HG03066 (cell line): ENCODE measurements around the gene ARFGEF2.
"Not testable (repeated sequence)": the region's sequence is repeated elsewhere in the genome, so short reads cannot be mapped to it uniquely, and the experiment has no call there.

Source experiments
- ATAC-seq: cut with Tn5 transposase; IDR thresholded peaks from one replicate; pipeline ENCODE4 v1.9.1; 2021; ENCODE audit warnings: low read depth; ENCODE audit not compliant: unreplicated experiment

ARFGEF2 gene

DNA sequence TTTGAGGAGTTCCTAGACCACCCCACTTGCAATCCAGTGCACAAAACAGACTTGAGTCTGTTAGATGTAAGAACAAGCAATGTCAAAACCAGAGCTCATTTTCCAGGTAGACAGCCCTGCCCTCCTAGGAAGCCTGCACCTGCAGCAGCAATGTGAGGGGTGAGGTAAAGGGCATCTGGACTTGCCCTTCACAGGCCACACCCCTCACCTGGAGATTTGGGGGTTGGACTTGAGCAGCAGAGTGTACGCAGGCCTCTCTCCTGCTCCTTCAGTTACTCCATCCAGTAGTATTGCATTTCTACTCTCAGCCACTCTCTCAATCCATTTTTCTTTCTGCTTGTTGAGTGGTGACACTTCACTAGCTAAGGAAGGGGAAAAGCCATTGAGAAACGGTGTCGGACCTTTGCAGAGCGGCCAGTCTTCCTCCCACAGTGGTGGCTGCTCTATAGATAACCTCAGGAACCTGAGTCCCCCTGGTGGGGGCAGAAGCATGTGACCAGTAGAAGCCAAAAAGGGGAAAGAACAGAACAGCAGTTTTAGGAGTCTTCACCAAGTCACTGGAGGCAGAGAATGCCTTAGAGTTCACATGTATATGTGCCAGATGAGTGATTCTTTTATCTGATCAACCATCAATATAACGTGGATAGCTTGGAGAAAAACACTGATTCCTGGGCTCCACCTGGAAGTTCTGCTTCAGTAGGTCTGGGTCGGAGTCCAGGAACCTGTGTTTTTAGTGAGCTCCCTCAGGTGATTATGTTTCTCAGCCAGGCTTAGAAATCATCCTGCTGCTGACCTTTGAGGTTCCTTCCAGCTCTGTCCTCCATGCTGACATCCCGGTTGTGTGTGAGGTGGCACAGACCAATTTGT is 28.0 kb downstream of the ARFGEF2 start:
- ATAC-seq, result no peak

- no peak for ATAC-seq
These were observed 29.5 kb downstream of the ARFGEF2 start for GRCh38 chr20:48951041-48951440.

DNA sequence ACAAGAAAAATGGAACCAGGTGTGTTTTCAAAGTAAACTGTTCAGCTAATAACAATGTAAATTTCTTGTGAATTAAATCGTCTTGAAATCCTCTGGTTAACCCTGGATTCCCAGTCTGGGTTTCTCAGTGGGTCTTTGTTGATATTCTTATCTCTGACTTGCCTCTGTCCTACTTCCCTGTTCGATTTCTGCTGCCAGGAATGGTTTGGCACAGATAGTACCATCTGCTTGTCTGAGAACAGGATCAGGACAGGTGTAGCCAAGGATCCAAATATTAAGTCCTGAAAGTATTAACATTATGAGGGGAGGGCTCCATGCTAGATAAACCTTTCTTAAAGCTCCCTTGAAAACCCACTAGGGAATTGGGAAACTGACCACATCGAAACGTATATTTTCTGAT is 30.1 kb downstream of the ARFGEF2 start:
- ATAC-seq, result no peak

DNA sequence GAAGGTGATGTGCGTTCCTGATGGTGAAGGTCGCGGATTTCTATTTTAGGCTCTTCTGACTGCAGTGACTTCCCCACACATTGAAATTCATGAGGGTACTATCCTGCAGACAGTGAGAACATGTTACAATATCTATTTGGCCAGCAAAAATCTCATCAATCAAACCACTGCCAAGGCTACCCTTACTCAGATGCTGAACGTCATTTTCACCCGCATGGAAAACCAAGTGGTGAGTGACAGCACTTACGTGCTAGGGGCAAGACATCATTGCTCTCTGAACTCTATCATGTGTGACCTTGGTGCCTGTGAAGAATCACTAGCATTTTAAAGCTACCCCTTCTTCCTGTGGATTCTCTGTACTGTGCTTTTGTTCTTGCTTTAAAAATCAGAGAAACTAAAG is 31.1 kb downstream of the ARFGEF2 start:
- no peak for ATAC-seq

- no peak for ATAC-seq
These were observed 32.1 kb downstream of the ARFGEF2 start for GRCh38 chr20:48953653-48954052.

GRCh38 chr20:48956052-48956451 is 34.5 kb downstream of the ARFGEF2 start:
- ATAC-seq, result no peak

- ATAC-seq, result no peak
These were observed 35.6 kb downstream of the ARFGEF2 start for GRCh38 chr20:48957053-48957481.

DNA sequence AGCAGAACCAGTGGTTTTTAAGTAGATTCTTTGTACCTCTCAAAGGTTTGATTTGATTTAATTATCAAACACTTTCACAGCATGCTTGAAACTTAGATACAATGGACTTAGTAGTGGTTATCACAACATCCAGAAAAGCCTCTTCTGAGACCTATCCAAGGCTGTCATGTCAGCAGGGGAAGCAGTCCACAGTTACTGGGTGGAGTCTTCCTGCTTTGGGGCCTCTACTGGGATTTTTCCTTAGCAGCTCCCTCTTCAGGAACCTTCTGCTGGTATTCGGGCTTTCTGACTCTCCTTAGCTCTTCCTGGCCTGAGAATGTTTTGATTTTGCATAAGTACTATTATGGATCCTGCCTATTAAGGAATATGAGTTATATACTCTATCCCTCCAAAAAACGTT is 36.0 kb downstream of the ARFGEF2 start:
- no peak for ATAC-seq

DNA sequence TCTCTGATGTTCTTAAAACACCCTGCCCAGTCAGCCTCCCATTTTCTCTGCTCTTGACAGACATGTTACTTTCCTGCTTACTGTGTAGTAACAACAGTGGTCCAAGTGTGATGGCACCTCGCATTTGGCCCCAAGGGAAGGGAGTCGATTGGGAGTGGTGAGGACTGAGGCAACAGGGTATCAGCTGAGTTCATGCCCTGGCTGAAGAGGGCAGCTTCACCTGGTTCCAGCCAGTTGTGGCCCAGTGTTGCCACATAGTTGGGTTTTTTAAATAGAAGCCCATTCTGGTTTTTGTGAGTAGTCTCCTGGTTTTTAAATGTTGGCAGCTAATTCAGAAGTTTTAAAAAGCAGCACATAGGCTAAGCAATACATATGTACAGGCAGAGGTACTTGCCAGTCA is 37.2 kb downstream of the ARFGEF2 start:
- ATAC-seq, result no peak

GRCh38 chr20:48959899-48960550 is 38.5 kb downstream of the ARFGEF2 start:
- ATAC-seq, result no peak

- no peak for ATAC-seq
These were observed 40.9 kb downstream of the ARFGEF2 start for GRCh38 chr20:48962421-48962820.

DNA sequence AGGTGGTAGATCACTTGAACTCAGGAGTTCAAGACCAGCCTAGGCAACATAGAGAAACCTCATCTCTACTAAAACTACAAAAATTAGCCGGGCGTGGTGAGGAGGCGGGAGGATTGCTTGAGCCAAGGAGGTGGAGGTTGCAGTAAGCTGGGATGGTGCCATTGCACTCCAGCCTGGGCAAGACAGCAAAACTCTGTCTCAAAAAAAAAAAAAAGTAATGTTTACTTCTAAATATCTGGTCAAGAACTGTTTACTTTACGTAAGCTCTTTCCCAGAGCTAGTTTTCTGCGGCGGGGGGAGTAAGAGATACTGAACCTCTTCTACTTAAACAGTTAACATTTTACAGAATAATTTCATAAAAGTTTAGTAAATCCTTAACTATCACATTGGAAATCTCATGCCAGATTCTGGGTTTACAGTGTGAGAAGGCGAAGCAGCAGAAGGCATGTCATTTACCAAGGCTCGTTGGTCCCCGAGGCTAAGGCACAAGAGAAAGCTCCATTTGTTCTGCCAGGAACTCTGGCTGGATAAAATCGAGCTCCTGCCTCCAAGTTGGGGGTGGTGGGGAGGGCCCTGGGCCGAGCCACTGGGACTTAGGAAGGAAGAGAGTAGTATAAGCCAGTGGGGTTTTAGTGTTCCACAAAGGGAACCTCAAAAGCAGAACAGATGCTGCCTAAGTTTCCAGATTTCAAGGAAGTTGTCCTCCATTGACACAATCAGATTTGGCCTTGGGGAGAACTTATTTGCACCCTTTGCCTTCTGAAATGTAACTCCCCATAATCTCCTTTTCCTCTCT is 41.7 kb downstream of the ARFGEF2 start:
- no peak for ATAC-seq

DNA sequence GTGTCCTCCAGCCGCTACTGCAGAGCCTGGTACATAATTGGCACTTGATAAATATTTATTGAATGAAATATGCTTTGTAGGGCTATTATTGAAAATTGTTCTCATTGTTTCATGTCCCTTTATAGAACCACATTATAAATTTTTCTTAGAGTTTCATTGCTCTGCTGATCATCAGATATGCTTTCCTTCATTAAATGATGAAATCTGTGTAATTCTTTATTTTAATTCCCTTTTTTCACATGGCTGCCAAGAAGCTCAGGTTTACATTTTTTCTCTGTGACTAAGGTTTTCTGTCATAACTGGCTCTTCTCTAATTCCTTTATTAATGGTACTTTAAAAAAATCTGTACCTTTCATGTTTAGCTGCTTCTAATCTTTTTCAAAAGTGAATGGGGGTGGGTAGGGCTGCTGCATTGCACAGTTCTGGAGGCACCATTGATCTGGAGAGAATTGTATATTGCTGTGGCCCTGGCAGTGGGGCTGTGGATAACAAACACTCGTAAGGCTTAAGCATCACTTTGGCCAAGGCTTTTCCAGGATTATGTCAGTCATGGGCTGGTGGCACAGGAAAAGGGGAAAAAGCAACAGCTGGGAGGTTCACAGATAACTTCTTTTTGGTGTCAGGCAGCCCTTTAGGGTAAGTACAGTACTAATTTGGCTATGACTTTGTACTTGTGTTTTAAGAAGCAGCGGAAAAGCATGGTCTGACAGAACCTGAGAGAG is 43.8 kb downstream of the ARFGEF2 start:
- no peak for ATAC-seq

GRCh38 chr20:48970681-48971365 is 49.3 kb downstream of the ARFGEF2 start:
- ATAC-seq, result no peak

DNA sequence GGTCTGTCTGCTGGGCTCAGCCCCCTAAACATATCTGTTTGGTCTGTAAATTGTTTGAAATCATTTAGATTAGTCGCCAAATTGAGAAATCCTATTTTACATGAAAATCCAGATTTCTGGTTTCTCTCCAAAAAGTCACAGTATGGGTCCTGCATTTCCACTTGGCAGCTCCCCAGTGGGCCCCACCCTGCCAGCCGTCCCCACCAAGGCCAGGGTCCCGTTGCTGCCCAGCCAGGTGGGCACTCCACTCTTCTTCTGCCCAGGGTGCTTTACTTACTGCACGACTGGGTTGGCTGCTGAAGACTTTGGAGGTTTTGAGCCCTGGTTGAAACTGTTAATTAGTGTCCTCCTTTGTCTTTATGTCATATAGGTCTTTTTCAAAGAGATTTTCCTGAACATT is 50.4 kb downstream of the ARFGEF2 start:
- ATAC-seq, result no peak

- no peak for ATAC-seq
These were observed 51.3 kb downstream of the ARFGEF2 start for GRCh38 chr20:48972816-48973215.

DNA sequence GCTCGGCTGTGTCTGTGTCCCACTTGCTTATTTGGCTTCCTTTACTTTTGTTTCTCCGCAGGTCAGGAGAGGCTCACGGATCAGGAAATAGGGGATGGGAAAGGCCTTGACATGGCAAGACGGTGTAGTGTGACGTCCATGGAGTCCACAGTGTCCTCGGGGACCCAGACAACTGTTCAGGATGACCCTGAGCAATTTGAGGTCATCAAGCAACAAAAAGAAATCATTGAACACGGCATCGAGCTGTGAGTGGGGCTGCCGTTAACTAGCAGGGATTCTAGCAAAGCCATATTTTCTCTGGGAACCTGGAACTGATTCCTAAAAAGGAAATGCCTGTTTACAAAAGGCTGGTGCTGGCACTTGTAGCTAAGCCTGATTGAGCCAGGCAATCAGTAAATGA is 54.4 kb downstream of the ARFGEF2 start:
- no peak for ATAC-seq

- not testable (repeated sequence) for ATAC-seq
These were observed 58.5 kb downstream of the ARFGEF2 start for GRCh38 chr20:48979980-48980379.

- no peak for ATAC-seq
These were observed 62.2 kb downstream of the ARFGEF2 start for GRCh38 chr20:48983423-48984400.
